ENCODE data around the gene MGMT.

GRCh38 chr10:129642427-129642826 lies 175.4 kb downstream of the MGMT start:
- TF ChIP-seq CTCF (IDR thresholded peaks at IDR 0.05) (no peak), ZFX (IDR thresholded peaks at IDR 0.05; ENCODE audit: borderline replicate concordance) (no peak)

Measured in 22Rv1 (cell line).